HEK293 (cell line): ENCODE measurements around the gene PRG3.

ENCODE experiments used
- CTCF ChIP-seq: fragments of 450-650 bp; formaldehyde crosslinking; IDR thresholded peaks from 2 replicates; pipeline ENCODE4 v1.5.1; 2016; ENCODE audit warnings: missing biosample characterization, missing genetic modification characterization
- PATZ1 ChIP-seq: fragments of 450-650 bp; formaldehyde crosslinking; IDR thresholded peaks from 2 replicates; pipeline ENCODE4 v1.5.1; 2016; ENCODE audit warnings: missing biosample characterization, missing genetic modification characterization
- REST ChIP-seq: fragments of 450-650 bp; formaldehyde crosslinking; IDR thresholded peaks from 2 replicates; pipeline ENCODE4 v1.5.1; 2016; ENCODE audit warnings: missing biosample characterization, missing genetic modification characterization
- SP2 ChIP-seq: fragments of 450-650 bp; formaldehyde crosslinking; IDR thresholded peaks from 2 replicates; pipeline ENCODE4 v1.5.1; 2016; ENCODE audit warnings: missing biosample characterization, missing genetic modification characterization
- YY1 ChIP-seq: fragments of 450-650 bp; formaldehyde crosslinking; IDR thresholded peaks from 2 replicates; pipeline ENCODE4 v1.5.1; 2018; ENCODE audit warnings: missing biosample characterization, missing genetic modification characterization
- ZNF121 ChIP-seq: fragments of 450-650 bp; formaldehyde crosslinking; IDR thresholded peaks from 2 replicates; pipeline ENCODE4 v1.5.1; 2016; ENCODE audit warnings: missing biosample characterization, missing genetic modification characterization
- ZNF148 ChIP-seq: fragments of 450-650 bp; formaldehyde crosslinking; IDR thresholded peaks from 2 replicates; pipeline ENCODE4 v1.5.0; 2017; ENCODE audit warnings: missing biosample characterization, missing genetic modification characterization, borderline replicate concordance
- ZNF221 ChIP-seq: fragments of 450-650 bp; formaldehyde crosslinking; IDR thresholded peaks from 2 replicates; pipeline ENCODE4 v1.5.1; 2017; ENCODE audit warnings: missing biosample characterization, missing genetic modification characterization, borderline replicate concordance
- ZNF37A ChIP-seq: fragments of 450-650 bp; IDR thresholded peaks from 2 replicates; pipeline ENCODE4 v1.5.1; 2018; ENCODE audit warnings: missing biosample characterization, missing genetic modification characterization

DNA sequence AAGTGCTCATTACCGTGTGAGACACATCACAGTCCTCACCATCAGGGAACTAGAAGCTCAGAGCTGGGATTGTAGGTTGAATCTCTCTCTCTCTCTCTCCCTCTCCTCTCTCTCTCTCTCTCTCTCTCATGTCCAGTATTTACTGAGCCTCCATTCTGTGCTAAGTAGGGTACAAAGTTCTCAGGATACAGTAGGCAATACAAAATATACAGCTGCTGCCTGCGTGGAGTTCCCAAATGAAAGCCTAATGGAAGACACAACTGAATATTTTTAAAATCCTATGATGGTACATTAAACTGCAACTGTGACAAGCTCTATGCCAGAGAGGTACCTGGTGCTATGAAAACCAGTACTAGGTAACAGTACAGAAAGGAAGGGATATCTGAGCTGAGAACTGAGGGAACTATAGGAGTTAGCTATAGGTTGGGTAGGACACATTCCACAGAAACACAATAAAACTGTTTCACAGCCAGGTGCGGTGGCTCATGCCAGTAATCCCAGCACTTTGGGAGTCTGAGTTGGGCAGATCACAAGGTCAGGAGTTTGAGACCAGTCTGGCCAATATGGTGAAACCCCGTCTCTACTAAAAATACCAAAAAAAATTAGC lies 19.1 kb upstream of the PRG3 start:
- no peak for TF ChIP-seq CTCF (tag by site-specific recombination)
- no peak for TF ChIP-seq SP2 (tag by site-specific recombination)
- TF ChIP-seq ZNF148: no peak
- TF ChIP-seq ZNF121 (tag by site-specific recombination): no peak
- TF ChIP-seq ZNF221 (tag by site-specific recombination): no peak
- no peak for TF ChIP-seq PATZ1 (tag by site-specific recombination)
- no peak for TF ChIP-seq REST (tag by site-specific recombination)
- TF ChIP-seq YY1 (tag by site-specific recombination): no peak
- TF ChIP-seq ZNF37A: no peak
